Neural progenitor cell (in vitro differentiated cells): Measurements from ENCODE around the gene DCP1A. TPM values are rescaled to one million over a fixed set of nuclear protein-coding genes. Genes with fewer than 3 reads are reported as not detected.

Experiments used
- DNase-seq: peaks from one replicate; pipeline ENCODE4 v3.0.0-alpha.2; 2016; ENCODE audit warnings: low spot score
- H2AFZ ChIP-seq: fragments of 200-600 bp; sonication (generic); replicated peaks from 2 replicates; pipeline ENCODE4 v1.6.1; 2016; ENCODE audit warnings: antibody characterized with exemption
- H3F3A ChIP-seq: fragments of 200-600 bp; sonication (generic); 2 replicates; pipeline ENCODE4 v1.6.1; 2016; ENCODE audit warnings: antibody characterized with exemption, low read depth
- H3K27ac ChIP-seq: fragments of 200-600 bp; sonication (generic); 2 replicates; pipeline ENCODE4 v1.5.1; 2016; ENCODE audit warnings: mild to moderate bottlenecking
- H3K27me3 ChIP-seq: fragments of 200-600 bp; sonication (generic); 2 replicates; pipeline ENCODE4 v1.6.1; 2016; ENCODE audit warnings: mild to moderate bottlenecking, moderate library complexity
- H3K36me3 ChIP-seq: fragments of 200-600 bp; sonication (generic); 2 replicates; pipeline ENCODE4 v1.5.1; 2016
- H3K4me1 ChIP-seq: fragments of 200-600 bp; sonication (generic); 2 replicates; pipeline ENCODE4 v1.6.1; 2016; ENCODE audit warnings: mixed run types
- H3K4me2 ChIP-seq: fragments of 200-600 bp; sonication (generic); 2 replicates; pipeline ENCODE4 v1.6.1; 2016
- H3K4me3 ChIP-seq: fragments of 200-600 bp; sonication (generic); 2 replicates; pipeline ENCODE4 v1.5.1; 2016
- H3K79me2 ChIP-seq: fragments of 200-600 bp; sonication (generic); 2 replicates; pipeline ENCODE4 v1.6.1; 2016; ENCODE audit warnings: low read depth
- H3K9ac ChIP-seq: fragments of 200-600 bp; sonication (generic); 2 replicates; pipeline ENCODE4 v1.6.1; 2016
- H3K9me3 ChIP-seq: fragments of 200-600 bp; sonication (generic); 2 replicates; pipeline ENCODE4 v1.5.1; 2016; ENCODE audit warnings: low read depth
- H4K20me1 ChIP-seq: fragments of 200-600 bp; sonication (generic); 2 replicates; pipeline ENCODE4 v1.6.1; 2016; ENCODE audit warnings: low read depth
- H3K27ac Mint-ChIP-seq: 3 replicates; pipeline ENCODE4 v1.8.0; 2021; ENCODE audit warnings: mixed read lengths
- H3K27me3 Mint-ChIP-seq: 2 replicates; pipeline ENCODE4 v1.8.0; 2022; ENCODE audit warnings: low read depth, mild to moderate bottlenecking, inconsistent platforms, moderate library complexity, mixed read lengths; ENCODE audit not compliant: insufficient read depth
- H3K36me3 Mint-ChIP-seq: 3 replicates; pipeline ENCODE4 v1.8.0; 2021; ENCODE audit warnings: mixed read lengths
- H3K4me1 Mint-ChIP-seq: 3 replicates; pipeline ENCODE4 v1.8.0; 2021; ENCODE audit warnings: mixed read lengths
- H3K4me3 Mint-ChIP-seq: 3 replicates; pipeline ENCODE4 v1.8.0; 2021; ENCODE audit warnings: mild to moderate bottlenecking, moderate library complexity, mixed read lengths
- H3K9me3 Mint-ChIP-seq: 3 replicates; pipeline ENCODE4 v1.8.0; 2020; ENCODE audit warnings: mixed read lengths
- CTCF ChIP-seq: fragments of 200-600 bp; sonication (generic); IDR thresholded peaks from 2 replicates; pipeline ENCODE4 v1.5.1; 2017; ENCODE audit warnings: antibody characterized with exemption, mild to moderate bottlenecking
- EZH2 ChIP-seq: fragments of 200-600 bp; sonication (generic); IDR thresholded peaks from 2 replicates; pipeline ENCODE4 v1.6.1; 2017; ENCODE audit warnings: antibody characterized with exemption, mild to moderate bottlenecking, moderate library complexity
- EZH2phosphoT487 ChIP-seq: fragments of 200-600 bp; sonication (generic); IDR thresholded peaks from 2 replicates; pipeline ENCODE4 v1.6.1; 2017; ENCODE audit warnings: antibody characterized with exemption
- total RNA-seq: library from RNA; depleted of rRNA; stranded (reverse); fragments of >200 nt; gene quantifications from 2 replicates; pipeline ENCODE4 v1.2.3, GENCODE V29; 2015; ENCODE audit warnings: low replicate concordance

The DCP1A gene
- total RNA-seq, 1 donor from 2014 or later, result 24.1 TPM

GRCh38 chr3:53261712-53262111 is 85.6 kb downstream of the DCP1A start:
- peaks cover 10% of the 10 kb centered on the region for H3K27me3 Mint-ChIP-seq
- no peak for TF ChIP-seq EZH2
- no peak for TF ChIP-seq CTCF
- TF ChIP-seq EZH2phosphoT487, result no peak
- peaks cover 37% of the 10 kb centered on the region for H3K4me1 Mint-ChIP-seq
- Histone ChIP-seq H3F3A (peaks cover 39% of the 10 kb centered on the region), H3K4me2 (no peak overlapping the region), H3K36me3 (no peaks in the 10 kb centered on the region), H3K4me1 (peaks cover 32% of the 10 kb centered on the region), H3K27ac (no peak overlapping the region), H3K79me2 (no peaks in the 10 kb centered on the region), H2AFZ (no peak overlapping the region), H3K9ac (no peak overlapping the region), H4K20me1 (no peaks in the 10 kb centered on the region), H3K9me3 (no peaks in the 10 kb centered on the region), H3K27me3 (no peaks in the 10 kb centered on the region), H3K4me3 (no peak overlapping the region)
- DNase-seq, result no peak
- no peak overlapping the region for H3K27ac Mint-ChIP-seq
- H3K4me3 Mint-ChIP-seq, result no peak overlapping the region
- no peaks in the 10 kb centered on the region for H3K36me3 Mint-ChIP-seq
- no peaks in the 10 kb centered on the region for H3K9me3 Mint-ChIP-seq

- H3K4me3 Mint-ChIP-seq, result no peak overlapping the region
- no peaks in the 10 kb centered on the region for H3K9me3 Mint-ChIP-seq
- no peak overlapping the region for H3K27ac Mint-ChIP-seq
- Histone ChIP-seq H3F3A (peaks cover 43% of the 10 kb centered on the region), H4K20me1 (no peaks in the 10 kb centered on the region), H3K4me1 (peaks cover 22% of the 10 kb centered on the region), H2AFZ (no peak overlapping the region), H3K4me3 (no peak overlapping the region), H3K36me3 (no peaks in the 10 kb centered on the region), H3K27me3 (no peaks in the 10 kb centered on the region), H3K4me2 (no peak overlapping the region), H3K9ac (no peak overlapping the region), H3K79me2 (peaks cover 7% of the 10 kb centered on the region), H3K27ac (no peak overlapping the region), H3K9me3 (no peaks in the 10 kb centered on the region)
- peaks cover 31% of the 10 kb centered on the region for H3K4me1 Mint-ChIP-seq
- peaks cover 7% of the 10 kb centered on the region for H3K27me3 Mint-ChIP-seq
- TF ChIP-seq EZH2phosphoT487 (no peak), EZH2 (no peak), CTCF (no peak)
- DNase-seq, result no peak
- no peaks in the 10 kb centered on the region for H3K36me3 Mint-ChIP-seq
Observed at GRCh38 chr3:53260286-53260785, 87.0 kb downstream of the DCP1A start.

- Mint-ChIP-seq H3K4me3 (peak overlapping the region; percentile 14), H3K4me1 (peaks cover 32% of the 10 kb centered on the region), H3K27me3 (peaks cover 11% of the 10 kb centered on the region), H3K27ac (peak overlapping the region; percentile 94), H3K9me3 (no peaks in the 10 kb centered on the region), H3K36me3 (no peaks in the 10 kb centered on the region)
- Histone ChIP-seq H4K20me1 (peaks cover 1% of the 10 kb centered on the region), H3K27ac (no peak overlapping the region), H3K79me2 (peaks cover 14% of the 10 kb centered on the region), H3K4me1 (peaks cover 22% of the 10 kb centered on the region), H2AFZ (peak overlapping the region; percentile 87), H3K4me3 (no peak overlapping the region), H3K9me3 (no peaks in the 10 kb centered on the region), H3K4me2 (peak overlapping the region; percentile 45), H3K9ac (no peak overlapping the region), H3K36me3 (no peaks in the 10 kb centered on the region), H3K27me3 (no peaks in the 10 kb centered on the region), H3F3A (peaks cover 41% of the 10 kb centered on the region)
- no peak for TF ChIP-seq EZH2phosphoT487
- TF ChIP-seq EZH2, result no peak
- no peak for TF ChIP-seq CTCF
- no peak for DNase-seq
Observed at GRCh38 chr3:53259427-53260259, 87.7 kb downstream of the DCP1A start.
